ENCODE data around the gene DBI.

DBI gene

GRCh38 chr2:119366649-119367471, at the start of gene DBI, which contains the start of gene C2orf76:
Gene DBI, plus strand, starts transcription at chr2:119366977. Its CDS starts 75 bp downstream, at chr2:119367052.
Gene C2orf76, minus strand, starts transcription at chr2:119366834. Its CDS starts 26,875 bp downstream, at chr2:119339959.
- peak; percentile 95 for DNase-seq

- DNase-seq: no peak
Measured at GRCh38 chr2:119317554-119317953, 49.2 kb upstream of the DBI start.

GRCh38 chr2:119319593-119319992, 47.2 kb upstream of the DBI start:
- no peak for DNase-seq

- DNase-seq: no peak
Measured at GRCh38 chr2:119323459-119323858, 43.3 kb upstream of the DBI start.

- no peak for DNase-seq
Measured at GRCh38 chr2:119324685-119325270, 42.0 kb upstream of the DBI start.

- no peak for DNase-seq
Measured at GRCh38 chr2:119326938-119327337, 39.8 kb upstream of the DBI start.

GRCh38 chr2:119327431-119327830, 39.3 kb upstream of the DBI start:
- no peak for DNase-seq

GRCh38 chr2:119332953-119333352, 33.8 kb upstream of the DBI start:
- no peak for DNase-seq

GRCh38 chr2:119333360-119333759, 33.4 kb upstream of the DBI start:
- DNase-seq: no peak

- DNase-seq: no peak
Measured at GRCh38 chr2:119333833-119334232, 32.9 kb upstream of the DBI start.

- DNase-seq: no peak
Measured at GRCh38 chr2:119337749-119338148, 29.0 kb upstream of the DBI start.

GRCh38 chr2:119338272-119338671, 28.5 kb upstream of the DBI start:
- no peak for DNase-seq

GRCh38 chr2:119338826-119339561, 27.8 kb upstream of the DBI start:
- DNase-seq: no peak

- DNase-seq: no peak
Measured at GRCh38 chr2:119339562-119339923, 27.2 kb upstream of the DBI start.

- no peak for DNase-seq
Measured at GRCh38 chr2:119341684-119342083, 25.1 kb upstream of the DBI start.

GRCh38 chr2:119349289-119349688, 17.5 kb upstream of the DBI start:
- DNase-seq: no peak

- no peak for DNase-seq
Measured at GRCh38 chr2:119350311-119350998, 16.3 kb upstream of the DBI start.

GRCh38 chr2:119352357-119352756, 14.4 kb upstream of the DBI start:
- DNase-seq: no peak

- DNase-seq: no peak
Measured at GRCh38 chr2:119354860-119355259, 11.9 kb upstream of the DBI start.

GRCh38 chr2:119359774-119360173, 7.0 kb upstream of the DBI start:
- DNase-seq: no peak

- no peak for DNase-seq
Measured at GRCh38 chr2:119360423-119360966, 6.3 kb upstream of the DBI start.

- DNase-seq: no peak
Measured at GRCh38 chr2:119364798-119365197, 2.0 kb upstream of the DBI start.

- no peak for DNase-seq
Measured at GRCh38 chr2:119365436-119365835, 1.3 kb upstream of the DBI start.

All from EL (cell line).